ENCODE measurements around the gene SLC44A3.

DNA sequence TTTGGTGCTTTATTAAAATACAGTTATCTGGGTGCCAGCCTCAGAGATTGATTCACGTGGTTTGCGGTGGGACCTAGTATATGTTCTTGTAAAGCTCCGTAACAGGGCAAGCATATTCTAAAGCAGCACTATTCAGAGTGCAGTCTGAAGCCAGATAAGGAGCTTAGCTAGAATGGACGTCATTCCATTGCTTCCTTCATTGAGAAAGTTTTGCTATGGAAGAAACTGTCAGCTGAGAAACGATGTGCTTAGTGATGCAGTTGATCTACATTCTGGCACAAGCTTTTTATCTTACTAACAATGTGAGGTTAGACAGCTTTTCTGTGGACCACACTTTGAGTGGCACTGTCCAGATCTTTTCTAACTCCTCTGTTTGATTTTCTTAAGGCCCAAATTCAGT is 26.2 kb downstream of the SLC44A3 start:
- TF ChIP-seq, protein P1, sequence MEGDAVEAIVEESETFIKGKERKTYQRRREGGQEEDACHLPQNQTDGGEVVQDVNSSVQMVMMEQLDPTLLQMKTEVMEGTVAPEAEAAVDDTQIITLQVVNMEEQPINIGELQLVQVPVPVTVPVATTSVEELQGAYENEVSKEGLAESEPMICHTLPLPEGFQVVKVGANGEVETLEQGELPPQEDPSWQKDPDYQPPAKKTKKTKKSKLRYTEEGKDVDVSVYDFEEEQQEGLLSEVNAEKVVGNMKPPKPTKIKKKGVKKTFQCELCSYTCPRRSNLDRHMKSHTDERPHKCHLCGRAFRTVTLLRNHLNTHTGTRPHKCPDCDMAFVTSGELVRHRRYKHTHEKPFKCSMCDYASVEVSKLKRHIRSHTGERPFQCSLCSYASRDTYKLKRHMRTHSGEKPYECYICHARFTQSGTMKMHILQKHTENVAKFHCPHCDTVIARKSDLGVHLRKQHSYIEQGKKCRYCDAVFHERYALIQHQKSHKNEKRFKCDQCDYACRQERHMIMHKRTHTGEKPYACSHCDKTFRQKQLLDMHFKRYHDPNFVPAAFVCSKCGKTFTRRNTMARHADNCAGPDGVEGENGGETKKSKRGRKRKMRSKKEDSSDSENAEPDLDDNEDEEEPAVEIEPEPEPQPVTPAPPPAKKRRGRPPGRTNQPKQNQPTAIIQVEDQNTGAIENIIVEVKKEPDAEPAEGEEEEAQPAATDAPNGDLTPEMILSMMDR (conservative IDR thresholded peaks at IDR 0.05; ENCODE audit: low read depth in 2 of 2), result no peak
- no peak for TF ChIP-seq EZH2phosphoT487 (IDR thresholded peaks at IDR 0.05; ENCODE audit: unreplicated experiment)
- TF ChIP-seq POLR2AphosphoS5 (IDR thresholded peaks at IDR 0.05; ENCODE audit: low read depth), result no peak
- no peak for TF ChIP-seq ZNF331 (CRISPR knock-in tag; IDR thresholded peaks at IDR 0.05; ENCODE audit: low read depth)

Data from GM23338 (cell line).